A673 (cell line): Measurements from ENCODE around the gene NOS1AP. TPM values are rescaled to one million over a fixed set of nuclear protein-coding genes. Genes with fewer than 3 reads are reported as not detected.

ENCODE experiments used
- BruUV-seq: library from RNA; stranded (reverse); fragments of 400-500 nt; replicated peaks from 2 replicates; lab custom pipeline; 2021; lab: Mats Ljungman, UMichigan
- CTCF ChIA-PET: fragments of 300-600 bp; sonication (Branson Sonifier 250); formaldehyde crosslinking; loops from one replicate; lab custom pipeline; 2022; ENCODE audit warnings: antibody characterized with exemption; lab: Charles Lee
- POLR2A ChIA-PET: fragments of 300-600 bp; sonication (Branson Sonifier 250); formaldehyde crosslinking; loops from one replicate; lab custom pipeline; 2022; ENCODE audit warnings: antibody characterized with exemption; ENCODE audit not compliant: low non-redundant PET; lab: Charles Lee
- DNase-seq: peaks from one replicate; pipeline ENCODE4 v3.0.0-alpha.2; 2015; ENCODE audit warnings: low spot score
- H3K27ac ChIP-seq: fragments of 200-600 bp; sonication (generic); 2 replicates; pipeline ENCODE4 v1.5.1; 2016; ENCODE audit warnings: mixed run types, low read depth, mild to moderate bottlenecking, mixed read lengths, antibody characterized with exemption, low read length; ENCODE audit not compliant: poor library complexity, severe bottlenecking
- H3K27me3 ChIP-seq: fragments of 200-600 bp; sonication (generic); replicated peaks from 2 replicates; pipeline ENCODE4 v1.6.1; 2017; ENCODE audit warnings: mixed run types, low read depth, mild to moderate bottlenecking, mixed read lengths, antibody characterized with exemption, low read length; ENCODE audit not compliant: insufficient read depth, poor library complexity
- H3K36me3 ChIP-seq: fragments of 200-600 bp; sonication (generic); 2 replicates; pipeline ENCODE4 v1.6.1; 2016; ENCODE audit warnings: mixed run types, mild to moderate bottlenecking, mixed read lengths, antibody characterized with exemption, low read length; ENCODE audit not compliant: insufficient read depth, poor library complexity, severe bottlenecking
- H3K4me1 ChIP-seq: fragments of 200-600 bp; sonication (generic); 2 replicates; pipeline ENCODE4 v1.6.1; 2017; ENCODE audit warnings: mixed run types, mild to moderate bottlenecking, mixed read lengths, antibody characterized with exemption, low read length; ENCODE audit not compliant: insufficient read depth, poor library complexity, severe bottlenecking
- H3K4me3 ChIP-seq: fragments of 200-600 bp; sonication (generic); 2 replicates; pipeline ENCODE4 v1.5.1; 2016; ENCODE audit warnings: low read depth, mixed run types, mild to moderate bottlenecking, mixed read lengths, low read length; ENCODE audit not compliant: poor library complexity, severe bottlenecking
- H3K9me3 ChIP-seq: fragments of 200-600 bp; sonication (generic); 2 replicates; pipeline ENCODE4 v1.6.1; 2016; ENCODE audit warnings: mixed run types, low read depth, mild to moderate bottlenecking, mixed read lengths, antibody characterized with exemption, low read length; ENCODE audit not compliant: poor library complexity, severe bottlenecking
- CTCF ChIP-seq: fragments of 300-800, 200-600 bp; sonication (generic); conservative IDR thresholded peaks from 2 replicates; pipeline ENCODE4 v1.5.1; 2017; ENCODE audit warnings: low read depth, mild to moderate bottlenecking, antibody characterized with exemption, low read length, moderate library complexity, mixed read lengths
- EZH2 ChIP-seq: fragments of 200-600 bp; sonication (generic); IDR thresholded peaks from 2 replicates; pipeline ENCODE4 v1.6.1; 2017; ENCODE audit warnings: borderline replicate concordance, low read depth, mild to moderate bottlenecking, mixed read lengths, antibody characterized with exemption, low read length; ENCODE audit not compliant: poor library complexity, severe bottlenecking
- intact Hi-C: fragments of 100-400 bp; cut with micrococcal nuclease; formaldehyde crosslinking; loops from one replicate; pipeline ENCODE4 v1.10.0; 2022; ENCODE audit not compliant: unreplicated experiment
- total RNA-seq: library from RNA; stranded (reverse); gene quantifications from 2 replicates; pipeline ENCODE4 v1.2.3, GENCODE V29; 2021

NOS1AP gene
- total RNA-seq, 1 experiment from 2014 or later, result 28.0 TPM

GRCh38 chr1:162327788-162328165 lies 258.3 kb downstream of the NOS1AP start:
- BruUV-seq, result no TSS peak
- no peaks in the 10 kb centered on the region for H3K27me3 ChIP-seq
- no peaks in the 10 kb centered on the region for H3K9me3 ChIP-seq
- ChIA-PET CTCF (interaction anchor here (1.5 kb wide), 1 partner anchor 98 kb away, joined by 3 read pairs; no protein-coding TSS in a partner anchor), POLR2A (interaction anchor here (1.0 kb wide), 1 partner anchor 10 kb away, joined by 3 read pairs; no protein-coding TSS in a partner anchor)
- intact Hi-C loops, result no loop called here
- H3K4me1 ChIP-seq, result peaks cover 31% of the 10 kb centered on the region
- no peak overlapping the region for H3K4me3 ChIP-seq
- TF ChIP-seq EZH2 (no peak), CTCF (no peak)
- H3K36me3 ChIP-seq, result no peaks in the 10 kb centered on the region
- peak overlapping the region; percentile 7 for H3K27ac ChIP-seq
- no peak for DNase-seq

GRCh38 chr1:162328512-162328911 lies 259.0 kb downstream of the NOS1AP start:
- H3K4me3 ChIP-seq, result no peak overlapping the region
- TF ChIP-seq CTCF (no peak), EZH2 (no peak)
- H3K36me3 ChIP-seq, result no peaks in the 10 kb centered on the region
- H3K27ac ChIP-seq, result no peak overlapping the region
- CTCF ChIA-PET, result interaction anchor here (1.5 kb wide), 1 partner anchor 98 kb away, joined by 3 read pairs; no protein-coding TSS in a partner anchor
- peak; percentile 21 for DNase-seq
- no peaks in the 10 kb centered on the region for H3K9me3 ChIP-seq
- H3K27me3 ChIP-seq, result no peaks in the 10 kb centered on the region
- peaks cover 31% of the 10 kb centered on the region for H3K4me1 ChIP-seq
- intact Hi-C loops, result no loop called here
- POLR2A ChIA-PET, result no interaction called here
- BruUV-seq, result no TSS peak

DNA sequence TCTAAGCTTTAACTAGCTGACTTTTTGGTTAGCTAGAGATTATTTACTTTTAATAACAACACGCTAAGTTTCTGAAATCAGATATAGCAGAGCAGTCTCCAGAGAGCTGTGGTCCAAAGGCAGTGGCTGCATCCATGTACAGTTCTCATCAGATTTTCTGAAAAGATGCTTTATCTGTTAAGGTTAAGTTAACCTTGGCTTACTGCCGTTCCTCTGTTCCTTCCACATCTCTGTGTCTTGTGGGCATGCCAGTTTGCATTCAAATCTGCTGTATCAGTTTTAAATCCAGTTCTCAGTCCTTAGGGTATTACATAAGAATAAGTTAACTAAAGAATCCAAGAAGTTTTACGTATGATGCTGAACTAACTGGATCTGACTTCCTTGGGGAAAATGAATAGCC lies 260.3 kb downstream of the NOS1AP start:
- TF ChIP-seq EZH2, result no peak
- no peak for TF ChIP-seq CTCF
- H3K27me3 ChIP-seq, result no peaks in the 10 kb centered on the region
- intact Hi-C loops, result no loop called here
- no peak overlapping the region for H3K4me3 ChIP-seq
- POLR2A ChIA-PET, result no interaction called here
- CTCF ChIA-PET, result no interaction called here
- no TSS peak for BruUV-seq
- H3K4me1 ChIP-seq, result peaks cover 21% of the 10 kb centered on the region
- H3K27ac ChIP-seq, result no peak overlapping the region
- H3K36me3 ChIP-seq, result no peaks in the 10 kb centered on the region
- DNase-seq, result no peak
- H3K9me3 ChIP-seq, result no peaks in the 10 kb centered on the region
